T-helper 9 cell (primary cell): ENCODE measurements around the gene MYDGF.

ENCODE experiments used
- DNase-seq: peaks from one replicate; pipeline ENCODE4 v3.0.0-alpha.2; 2020

MYDGF gene

GRCh38 chr19:4640247-4641000 lies 29.7 kb downstream of the MYDGF start:
- no peak for DNase-seq

DNA sequence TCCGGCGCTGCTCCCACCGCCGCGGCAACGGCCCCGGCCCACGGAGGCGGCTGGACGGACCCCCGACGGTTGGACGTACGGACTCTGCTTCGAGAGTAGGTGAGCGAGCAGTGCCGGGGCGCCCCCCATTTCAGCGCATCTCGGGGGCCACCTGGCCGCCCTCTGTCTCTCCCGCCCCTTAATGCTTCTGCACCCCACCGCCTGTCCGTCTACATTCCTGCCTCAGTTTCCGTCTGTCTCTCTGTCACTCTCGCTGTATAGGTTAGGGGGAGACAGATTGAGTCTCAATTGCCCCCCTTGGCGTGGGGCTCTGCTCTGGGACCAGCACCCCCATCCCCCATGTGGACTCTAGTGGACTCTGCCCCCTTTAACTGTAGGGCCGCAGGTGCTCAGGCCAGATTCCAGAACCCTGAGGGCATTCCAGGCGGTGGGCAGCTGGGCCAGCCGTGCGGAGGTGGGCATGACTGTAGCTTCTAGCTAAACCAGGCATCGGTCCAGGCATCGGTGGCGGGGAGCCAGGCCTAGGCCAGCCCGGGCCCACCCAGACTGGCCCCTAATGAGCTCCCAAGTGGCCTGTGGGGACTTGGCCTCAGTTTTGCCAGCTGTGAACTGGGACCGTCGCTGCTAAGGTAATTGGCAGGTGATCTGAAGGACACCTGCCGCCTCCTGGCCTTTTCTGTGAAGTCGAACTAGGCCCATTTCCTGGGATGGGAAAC lies 30.5 kb downstream of the MYDGF start:
- no peak for DNase-seq

- peak; percentile 99 for DNase-seq
Observed at GRCh38 chr19:4638828-4639530, 31.2 kb downstream of the MYDGF start, which contains the start of gene TNFAIP8L1. Gene TNFAIP8L1 (plus strand): TSS chr19:4639516. CDS start chr19:4651870, 12,354 bp downstream.

DNA sequence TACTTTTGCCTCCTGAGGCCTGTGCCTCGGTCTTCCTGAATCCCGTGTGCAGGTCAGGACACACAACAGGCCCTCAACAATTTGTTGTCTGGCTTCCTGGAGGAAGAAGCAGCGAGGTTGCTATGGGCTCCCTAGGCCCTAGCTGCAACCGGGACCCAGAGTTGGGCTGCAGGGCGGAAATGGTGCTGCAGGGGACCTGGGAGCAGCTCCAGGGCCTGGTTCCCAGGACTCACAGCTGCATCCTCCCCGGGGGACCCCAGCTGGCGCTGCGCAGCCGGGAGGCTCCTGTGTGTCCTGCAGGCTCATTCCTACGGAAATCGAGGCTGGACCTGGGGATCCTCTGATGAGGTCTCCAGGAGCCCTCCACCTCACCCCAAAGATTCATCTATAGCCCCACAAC lies 31.8 kb downstream of the MYDGF start:
- no peak for DNase-seq

DNA sequence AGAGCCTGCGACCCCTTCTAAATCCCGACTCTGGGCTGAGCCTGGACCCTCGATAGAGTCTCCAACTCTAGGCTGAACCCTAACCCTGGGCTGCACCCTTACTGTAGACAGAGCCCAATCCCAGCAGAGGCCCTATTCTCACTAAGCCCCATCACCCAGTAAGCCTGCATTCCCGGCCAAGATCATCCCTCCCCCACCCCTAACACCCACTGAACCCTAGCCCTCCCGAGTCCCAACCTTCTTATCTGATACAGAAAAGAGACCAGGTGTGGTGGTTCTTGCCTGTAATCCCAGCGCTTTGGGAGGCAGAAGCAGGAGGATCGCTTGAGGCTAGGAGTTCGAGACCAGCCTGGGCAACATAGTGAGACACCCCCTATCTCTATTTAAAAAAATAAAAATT lies 33.4 kb downstream of the MYDGF start:
- DNase-seq = no peak

DNA sequence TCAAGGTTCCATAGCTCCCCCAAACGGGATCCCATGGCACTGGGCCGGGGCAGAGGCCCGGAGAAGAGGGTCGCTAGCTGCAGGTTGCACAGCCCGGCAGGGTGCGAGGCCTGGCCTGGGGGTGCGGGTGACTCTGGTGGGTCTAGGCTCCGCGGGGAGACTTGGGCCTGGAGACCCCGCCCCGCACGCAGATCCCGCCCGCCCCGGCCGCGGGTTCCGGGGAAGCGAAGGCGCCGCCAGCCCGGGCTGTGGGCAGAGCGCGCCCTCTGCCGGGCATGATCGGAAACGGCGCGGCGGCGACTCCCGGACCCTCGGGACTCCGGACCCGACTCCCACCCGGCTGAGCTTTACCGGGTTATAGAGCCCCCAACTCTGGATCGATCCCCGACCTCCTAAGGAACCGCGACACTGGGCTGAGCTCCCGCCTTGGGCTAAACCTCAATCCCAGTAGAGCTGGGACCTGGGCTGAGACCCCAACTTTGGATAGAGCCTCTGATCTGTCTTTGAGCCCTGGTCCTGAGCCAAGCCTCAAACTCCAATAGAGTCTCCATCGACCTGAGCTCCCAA lies 33.9 kb downstream of the MYDGF start:
- peak; percentile 74 for DNase-seq

- no peak for DNase-seq
Observed at GRCh38 chr19:4635754-4636116, 34.4 kb downstream of the MYDGF start.

DNA sequence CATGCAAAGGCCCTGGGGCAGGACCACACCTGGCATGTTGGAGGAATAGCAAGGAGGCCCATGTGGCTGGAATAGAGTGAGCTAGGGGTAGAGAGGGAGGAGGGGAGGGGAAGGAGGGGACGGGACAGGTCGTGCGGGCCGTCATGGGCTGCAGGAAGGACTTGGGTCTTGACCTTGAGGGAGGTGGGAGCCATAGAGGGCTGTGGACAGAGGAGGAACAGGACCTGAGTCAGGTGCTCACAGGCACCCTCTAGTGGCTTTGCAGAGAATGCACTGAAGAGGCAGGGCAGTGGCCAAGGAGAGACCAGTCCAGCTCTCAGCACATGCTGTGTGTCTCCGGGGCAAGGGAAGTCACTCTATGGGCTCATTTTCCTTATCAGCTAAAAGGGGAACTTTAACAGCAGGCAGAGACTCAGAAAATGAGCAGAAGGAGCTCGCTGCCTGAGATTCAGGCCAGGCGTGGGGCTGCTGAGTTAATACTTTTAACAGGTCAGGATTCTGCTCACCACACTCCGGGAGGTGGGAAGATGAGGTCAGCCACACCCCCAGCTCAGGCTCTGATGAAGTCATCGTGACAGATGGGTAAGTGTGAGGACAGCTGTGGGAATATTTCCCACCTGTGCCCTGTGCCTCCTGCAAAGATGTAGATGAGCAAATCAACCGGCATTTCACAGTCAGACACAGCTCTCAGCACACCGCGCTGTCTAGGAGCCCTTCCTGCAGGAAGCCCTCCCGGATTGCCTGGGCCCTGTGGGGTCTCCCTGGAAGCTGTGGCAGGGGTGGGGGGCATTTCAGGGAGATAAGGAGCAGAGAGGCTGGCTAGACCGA lies 36.8 kb downstream of the MYDGF start:
- DNase-seq = peak; percentile 28

DNA sequence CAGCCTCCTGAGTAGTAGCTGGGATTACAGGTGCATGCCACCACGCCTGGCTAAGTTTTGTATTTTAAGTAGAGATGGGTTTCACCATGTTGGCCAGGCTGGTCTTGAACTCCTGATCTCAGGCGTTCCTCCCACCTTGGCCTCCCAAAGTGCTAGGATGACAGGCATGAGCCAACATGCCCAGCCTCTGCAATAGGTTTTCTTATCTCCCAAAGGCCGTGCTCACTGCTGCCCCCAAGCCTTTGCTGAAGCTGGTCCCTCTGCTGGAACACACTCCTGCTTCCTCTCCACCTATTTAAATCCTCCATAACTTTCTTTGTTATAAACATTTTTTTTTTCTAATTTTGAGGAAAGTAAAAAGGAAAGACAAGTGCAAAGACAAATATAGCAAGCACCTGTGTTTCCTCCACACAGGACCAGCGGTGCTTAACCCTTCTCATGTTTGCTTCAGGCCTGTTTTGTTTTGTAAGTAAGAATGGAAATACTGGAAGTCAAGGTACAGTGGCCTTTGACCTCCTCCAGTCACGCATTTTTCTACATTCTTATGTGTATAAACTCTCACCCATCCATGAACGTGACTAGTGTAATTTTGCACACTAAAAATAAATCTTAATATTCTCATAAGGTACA lies 45.3 kb downstream of the MYDGF start:
- DNase-seq = no peak

DNA sequence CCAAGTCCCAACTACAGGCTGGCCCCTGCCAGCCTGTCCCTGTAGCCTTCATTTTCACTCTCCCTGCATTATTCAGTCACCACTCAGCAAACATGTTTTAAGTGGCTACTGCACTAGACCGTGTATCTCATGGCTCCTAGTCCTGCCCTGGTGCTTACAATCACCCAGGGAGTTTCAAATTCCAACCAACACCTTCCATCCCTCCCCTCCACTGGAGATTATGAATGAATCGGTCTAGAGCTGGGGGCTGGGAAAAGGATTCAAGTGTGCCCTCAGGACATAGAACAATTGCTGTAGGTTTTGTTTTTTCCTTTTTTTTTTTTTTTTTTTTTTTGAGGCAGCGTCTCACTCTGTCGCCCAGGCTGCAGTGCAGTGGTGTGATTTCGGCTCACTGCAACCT lies 45.8 kb downstream of the MYDGF start:
- no peak for DNase-seq

GRCh38 chr19:4622695-4623421 lies 47.3 kb downstream of the MYDGF start:
- no peak for DNase-seq

GRCh38 chr19:4620675-4621074 lies 49.5 kb downstream of the MYDGF start:
- DNase-seq = no peak

DNA sequence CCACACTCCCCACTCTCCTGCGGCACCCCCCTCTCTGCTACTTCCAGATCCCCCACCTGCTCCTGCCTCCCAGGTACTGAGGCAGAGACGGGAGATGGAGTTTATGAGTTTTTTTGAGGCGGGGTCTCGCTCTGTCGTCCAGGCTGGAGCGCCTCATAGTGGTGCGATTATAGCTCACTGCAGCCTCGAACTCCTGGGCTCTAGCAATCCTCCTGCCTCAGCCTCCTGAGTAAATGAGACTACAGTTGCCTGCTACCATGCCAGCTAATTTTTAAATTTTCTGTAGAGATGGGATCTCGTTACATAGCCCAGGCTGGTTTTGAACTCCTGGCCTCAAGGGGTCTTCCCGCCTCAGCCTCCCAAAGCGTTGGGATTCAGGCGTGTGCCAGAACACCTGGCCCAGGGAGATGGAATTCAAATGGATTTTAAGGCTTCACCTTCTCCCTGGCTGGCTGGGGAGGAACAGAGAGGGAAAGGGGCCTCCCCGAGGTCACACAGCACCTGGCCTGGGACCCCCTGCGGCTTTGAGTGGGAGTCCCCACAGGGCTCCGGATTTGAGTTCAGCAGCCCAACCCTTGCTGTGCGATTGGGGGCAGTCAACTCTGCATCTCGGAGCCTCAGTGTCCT lies 50.4 kb downstream of the MYDGF start:
- no peak for DNase-seq

DNA sequence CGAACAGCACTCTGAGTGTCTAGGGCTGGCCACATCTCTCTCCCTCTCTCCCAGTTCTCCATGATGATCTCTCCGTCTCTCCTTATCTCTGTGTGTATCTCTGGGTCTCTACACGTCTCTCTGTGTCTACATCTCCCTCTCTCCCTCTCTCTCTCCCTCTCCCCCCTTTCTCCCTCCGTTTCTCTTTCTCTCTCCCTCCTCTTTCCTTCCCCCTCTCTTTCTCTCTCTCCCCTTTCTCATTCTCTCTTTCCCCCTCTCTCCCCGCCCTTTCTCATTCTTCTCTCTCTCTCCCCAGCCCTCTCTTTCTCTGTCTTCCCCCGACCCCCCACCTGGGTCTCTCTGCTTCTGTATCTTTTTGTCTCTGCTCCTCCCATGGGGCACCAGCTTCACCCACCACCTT lies 52.1 kb downstream of the MYDGF start:
- no peak for DNase-seq

DNA sequence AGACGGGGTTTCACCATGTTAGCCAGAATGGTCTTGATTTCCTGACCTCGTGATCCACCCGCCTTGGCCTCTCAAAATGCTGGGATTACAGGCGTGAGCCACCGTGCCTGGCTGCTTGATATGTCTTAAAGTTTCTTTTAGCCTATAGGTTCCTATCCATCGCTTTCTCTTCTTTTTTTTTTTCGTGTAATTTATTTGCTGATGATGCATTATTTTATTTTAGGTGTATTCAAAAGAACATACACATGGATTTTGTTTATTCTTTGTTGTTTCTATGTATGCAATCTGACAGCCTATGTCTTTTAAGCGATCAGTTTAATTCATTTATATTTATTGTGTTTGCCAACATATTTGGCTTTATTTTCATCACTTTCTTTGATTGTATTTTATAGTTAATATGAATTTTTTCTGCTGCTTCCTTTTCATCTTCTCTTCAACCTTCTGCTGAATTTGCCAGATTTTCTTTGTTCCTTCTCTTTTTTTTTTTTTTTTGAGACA lies 56.8 kb downstream of the MYDGF start:
- no peak for DNase-seq

GRCh38 chr19:4609878-4610511 lies 60.1 kb downstream of the MYDGF start:
- DNase-seq = no peak
